ENCODE data around the gene NFE2L3.
"Not testable (repeated sequence)": the region's sequence is repeated elsewhere in the genome, so short reads cannot be mapped to it uniquely, and the experiment has no call there.

The NFE2L3 gene

DNA sequence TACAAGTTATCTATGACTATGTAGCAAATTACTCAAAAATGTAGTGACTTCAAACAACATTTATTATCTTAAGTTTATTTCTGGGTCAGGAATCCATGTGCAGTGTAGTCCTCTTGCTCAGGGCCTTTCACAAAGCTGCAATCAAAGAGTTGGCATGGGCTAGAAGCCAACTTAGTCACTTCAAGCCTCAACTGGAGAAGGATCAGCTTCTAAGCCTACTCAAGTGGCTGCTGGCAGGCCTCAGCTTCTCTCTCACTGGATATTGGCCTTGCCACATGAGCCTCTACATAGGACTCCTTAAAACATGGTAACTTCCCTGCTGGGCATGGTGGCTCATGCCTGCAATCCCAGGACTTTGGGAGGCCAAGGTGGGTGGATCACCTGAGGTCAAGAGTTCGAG lies 5.0 kb upstream of the NFE2L3 start:
- DNase-seq (ENCODE audit: low read depth in 3 of 3): no peak

DNA sequence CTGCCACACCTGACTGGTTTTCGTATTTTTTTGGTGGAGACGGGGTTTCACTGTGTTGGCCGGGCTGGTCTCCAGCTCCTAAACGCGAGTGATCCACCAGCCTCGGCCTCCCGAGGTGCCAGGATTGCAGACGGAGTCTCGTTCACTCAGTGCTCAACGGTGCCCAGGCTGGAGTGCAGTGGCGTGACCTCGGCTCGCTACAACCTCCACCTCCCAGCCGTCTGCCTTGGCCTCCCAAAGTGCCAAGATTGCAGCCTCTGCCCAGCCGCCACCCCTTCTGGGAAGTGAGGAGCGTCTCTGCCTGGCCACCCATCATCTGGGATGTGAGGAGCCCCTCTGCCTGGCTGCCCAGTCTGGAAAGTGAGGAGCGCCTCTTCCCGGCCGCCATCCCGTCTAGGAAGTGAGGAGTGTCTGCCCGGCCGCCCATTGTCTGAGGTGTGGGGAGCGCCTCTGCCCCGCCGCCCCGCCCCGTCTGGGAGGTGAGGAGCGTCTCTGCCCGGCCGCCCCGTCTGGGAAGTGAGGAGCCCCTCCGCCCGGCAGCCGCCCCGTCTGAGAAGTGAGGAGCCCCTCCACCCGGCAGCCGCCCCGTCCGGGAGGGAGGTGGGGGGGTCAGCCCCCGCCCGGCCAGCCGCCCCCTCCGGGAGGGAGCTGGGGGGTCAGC lies 4.2 kb upstream of the NFE2L3 start:
- DNase-seq (ENCODE audit: low read depth in 3 of 3): not testable (repeated sequence)

DNA sequence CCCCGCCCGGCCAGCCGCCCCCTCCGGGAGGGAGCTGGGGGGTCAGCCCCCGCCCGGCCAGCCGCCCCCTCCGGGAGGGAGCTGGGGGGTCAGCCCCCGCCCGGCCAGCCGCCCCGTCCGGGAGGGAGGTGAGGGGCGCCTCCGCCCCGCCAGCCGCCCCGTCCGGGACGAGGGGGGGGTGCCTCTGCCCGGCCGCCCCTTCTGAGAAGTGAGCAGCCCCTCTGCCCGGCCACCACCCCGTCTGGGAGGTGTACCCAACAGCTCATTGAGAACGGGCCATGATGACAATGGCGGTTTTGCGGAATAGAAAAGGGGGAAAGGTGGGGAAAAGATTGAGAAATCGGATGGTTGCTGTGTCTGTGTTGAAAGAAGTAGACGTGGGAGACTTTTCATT lies 3.7 kb upstream of the NFE2L3 start:
- DNase-seq (ENCODE audit: low read depth in 3 of 3): not testable (repeated sequence)

DNA sequence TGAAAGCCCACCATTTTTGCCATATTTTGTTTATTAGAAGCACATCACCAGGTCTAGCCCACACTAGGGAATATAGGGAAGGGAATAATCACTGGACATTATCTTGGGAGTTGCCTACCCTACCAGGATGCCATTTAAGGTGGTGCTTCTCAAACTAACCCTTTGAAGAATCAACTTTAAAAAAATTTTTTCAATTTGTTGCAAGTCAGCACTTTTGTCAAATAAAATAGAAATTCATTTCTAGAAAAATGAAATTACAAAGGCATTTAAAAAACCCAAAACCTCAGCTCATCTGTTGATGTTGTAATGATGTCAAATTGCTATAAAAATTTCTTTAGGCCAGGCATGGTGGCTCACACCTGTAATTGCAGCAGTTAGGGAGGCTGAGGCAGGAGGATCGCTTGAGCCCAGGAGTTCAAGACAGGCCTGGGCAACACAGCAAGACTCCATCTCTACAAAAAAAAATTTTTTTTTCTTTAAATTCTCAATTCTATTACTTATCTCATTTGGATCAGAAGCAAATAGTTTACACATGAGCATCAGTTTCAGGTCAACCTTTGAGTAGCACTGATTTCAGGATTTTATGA lies 2.5 kb upstream of the NFE2L3 start:
- no peak for DNase-seq (ENCODE audit: low read depth in 3 of 3)

DNA sequence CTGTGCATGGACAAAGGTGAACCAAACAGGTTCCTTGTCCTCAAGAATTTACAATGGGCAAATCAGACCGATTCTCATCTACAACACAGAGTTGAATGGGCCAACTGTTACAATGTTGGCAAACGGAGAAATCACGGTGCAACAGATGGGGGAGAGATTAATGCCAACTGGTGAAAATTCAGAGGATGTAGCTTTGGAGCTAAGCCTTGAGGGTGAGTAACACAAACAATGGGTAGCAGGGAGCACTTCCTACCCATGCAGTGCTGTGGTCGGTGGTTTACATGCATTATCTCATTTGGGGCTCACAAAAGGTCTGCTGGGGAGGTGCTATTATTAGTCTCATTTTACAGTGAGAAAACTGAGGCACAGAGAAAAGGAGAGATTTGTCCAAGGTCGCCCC lies 902 bp upstream of the NFE2L3 start:
- no peak for DNase-seq (ENCODE audit: low read depth in 3 of 3)

DNA sequence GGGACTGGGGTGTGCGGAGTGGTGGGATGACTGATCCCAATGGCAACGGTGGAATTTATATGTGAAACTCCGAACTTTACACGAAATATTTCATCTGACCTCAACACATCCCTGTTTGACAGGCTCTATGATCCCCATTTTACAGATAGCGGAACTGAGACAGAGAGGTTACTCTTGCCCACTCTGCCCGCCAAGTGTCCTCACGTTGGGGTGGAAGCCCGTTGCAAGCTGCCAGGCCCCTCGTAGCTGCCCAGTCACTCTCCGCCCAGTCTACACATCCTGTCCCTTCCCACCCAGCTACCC lies 397 bp upstream of the NFE2L3 start:
- no peak for DNase-seq (ENCODE audit: low read depth in 3 of 3)

DNA sequence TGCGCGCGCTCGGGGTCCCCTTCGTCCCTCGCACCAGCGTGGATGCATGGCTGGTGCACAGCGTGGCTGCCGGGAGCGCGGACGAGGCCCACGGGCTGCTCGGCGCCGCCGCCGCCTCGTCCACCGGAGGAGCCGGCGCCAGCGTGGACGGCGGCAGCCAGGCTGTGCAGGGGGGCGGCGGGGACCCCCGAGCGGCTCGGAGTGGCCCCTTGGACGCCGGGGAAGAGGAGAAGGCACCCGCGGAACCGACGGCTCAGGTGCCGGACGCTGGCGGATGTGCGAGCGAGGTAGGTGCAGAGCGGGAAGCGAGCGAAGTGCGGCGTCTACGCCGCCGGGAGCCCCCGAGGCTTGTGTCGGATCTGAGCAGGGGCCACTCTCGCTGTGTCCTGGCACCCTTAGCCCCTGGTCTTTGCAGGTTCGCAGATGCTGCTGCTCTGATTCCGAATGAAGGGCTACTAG lies 813 bp downstream of the NFE2L3 start:
- DNase-seq (ENCODE audit: low read depth in 3 of 3): peak in 1 of 3 experiments; percentile 36

DNA sequence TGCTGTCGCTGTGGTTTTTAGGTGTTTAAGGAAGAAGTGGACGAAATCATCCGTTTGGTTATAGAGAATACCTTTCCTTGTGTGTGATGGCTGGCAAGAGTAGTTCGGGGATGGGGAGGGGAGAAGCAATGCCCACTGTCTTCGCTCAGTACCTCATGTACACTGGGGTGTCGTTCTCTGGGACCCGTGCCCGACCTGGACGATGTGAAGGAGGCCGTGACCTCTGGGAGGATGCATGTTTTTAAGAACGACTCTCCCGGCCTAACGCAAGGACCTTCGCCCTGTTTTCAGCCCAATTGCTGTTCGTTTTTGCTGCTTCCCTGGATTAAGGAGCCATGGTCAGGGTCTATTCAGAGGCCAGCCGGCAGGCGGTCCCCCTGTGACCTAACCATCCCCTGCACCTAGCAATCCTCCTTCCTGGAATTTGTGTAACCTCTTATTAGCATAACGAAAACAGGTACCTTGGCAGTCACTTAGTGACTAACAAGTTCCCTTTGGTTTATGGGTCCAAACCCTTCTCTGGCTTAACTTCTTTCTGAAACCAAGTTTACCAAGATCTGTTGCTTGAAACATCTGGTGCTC lies 1.3 kb downstream of the NFE2L3 start:
- DNase-seq (ENCODE audit: low read depth in 3 of 3): peak in 1 of 3 experiments; percentile 28

DNA sequence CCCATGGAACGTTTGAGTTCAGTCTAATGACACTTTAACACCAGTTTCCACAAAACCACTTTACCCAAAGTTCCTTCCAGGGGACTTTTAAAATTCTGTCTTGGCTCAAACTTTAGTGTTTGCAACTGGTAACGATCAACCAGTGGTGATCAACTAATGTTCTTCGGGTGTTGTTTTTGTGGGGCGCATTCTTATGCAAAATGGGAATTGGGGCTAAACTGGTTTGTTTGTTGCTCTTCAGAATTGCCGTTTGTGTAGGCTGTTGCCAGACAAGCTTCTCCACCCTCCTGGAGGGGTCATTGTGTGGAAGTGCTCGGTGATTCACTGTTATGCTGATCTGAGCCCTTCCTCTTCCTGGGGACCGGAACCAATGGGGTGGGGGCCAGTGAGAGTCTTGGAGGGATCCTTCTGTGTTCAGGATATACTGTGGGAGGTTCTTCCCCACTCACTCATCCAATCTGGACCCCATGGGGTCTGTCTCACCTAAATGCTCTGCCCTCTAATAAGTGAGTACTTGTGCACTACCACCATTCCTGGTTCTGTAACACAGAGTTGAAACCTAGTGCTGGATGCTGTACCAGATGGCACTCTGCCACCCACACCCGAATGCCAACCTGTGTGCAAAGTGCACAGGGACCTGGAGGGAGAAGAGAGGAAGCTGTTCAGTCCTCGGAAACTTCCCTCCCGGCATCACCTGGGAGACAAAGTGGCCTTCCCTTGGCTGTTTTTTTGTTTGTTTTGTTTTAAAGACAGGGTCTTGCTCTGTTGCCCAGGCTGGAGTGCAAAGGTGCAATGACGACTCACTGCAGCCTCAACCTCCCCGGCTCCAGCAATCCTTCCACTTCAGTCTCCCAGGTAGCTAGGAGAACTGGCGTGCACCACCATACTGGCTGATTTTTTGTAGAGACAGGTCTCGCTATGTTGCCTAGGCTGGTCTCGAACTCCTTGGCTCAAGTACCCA lies 2.1 kb downstream of the NFE2L3 start:
- DNase-seq (ENCODE audit: low read depth in 3 of 3): peak in 2 of 3 experiments; percentile 8 to 26

DNA sequence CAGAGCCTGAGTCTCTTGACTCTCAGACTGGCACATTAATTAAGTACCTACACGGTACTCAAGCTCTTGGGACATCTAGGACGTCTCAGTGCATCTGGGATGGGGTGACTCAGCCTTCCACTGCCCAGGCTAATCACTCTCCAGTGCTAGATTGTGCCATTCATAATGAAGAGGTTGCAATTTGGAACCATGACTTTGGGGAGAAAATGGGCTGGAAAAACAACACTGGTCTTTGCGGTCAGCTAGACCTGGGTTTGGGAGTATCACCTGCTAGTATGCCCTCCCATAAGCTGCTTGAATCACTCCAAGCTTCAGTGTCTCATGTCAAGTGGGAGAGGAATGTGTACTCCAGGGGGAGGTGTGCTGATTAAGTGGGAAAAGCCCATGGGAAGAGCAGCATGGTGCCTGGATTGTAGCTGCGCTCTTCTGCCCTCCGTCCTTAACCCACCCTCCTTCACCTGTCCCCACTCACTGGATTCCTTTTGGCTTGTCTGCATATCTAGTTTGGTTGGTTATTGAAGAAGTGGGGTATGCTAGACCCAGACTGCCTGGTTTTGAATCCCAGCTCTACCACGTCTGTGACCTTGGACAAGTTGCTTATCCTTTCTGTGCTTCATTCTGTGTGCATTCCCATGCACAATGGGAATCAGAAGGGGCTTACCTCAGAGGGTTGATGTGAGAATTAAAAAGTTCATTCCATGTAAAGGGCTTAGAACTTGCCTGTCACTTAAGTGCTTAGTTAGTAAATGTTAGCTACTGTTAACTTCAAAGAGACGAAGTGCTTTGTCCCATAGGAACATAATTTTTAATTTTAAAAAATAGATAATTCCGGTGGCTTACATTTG lies 3.8 kb downstream of the NFE2L3 start:
- no peak for DNase-seq (ENCODE audit: low read depth in 3 of 3)

DNA sequence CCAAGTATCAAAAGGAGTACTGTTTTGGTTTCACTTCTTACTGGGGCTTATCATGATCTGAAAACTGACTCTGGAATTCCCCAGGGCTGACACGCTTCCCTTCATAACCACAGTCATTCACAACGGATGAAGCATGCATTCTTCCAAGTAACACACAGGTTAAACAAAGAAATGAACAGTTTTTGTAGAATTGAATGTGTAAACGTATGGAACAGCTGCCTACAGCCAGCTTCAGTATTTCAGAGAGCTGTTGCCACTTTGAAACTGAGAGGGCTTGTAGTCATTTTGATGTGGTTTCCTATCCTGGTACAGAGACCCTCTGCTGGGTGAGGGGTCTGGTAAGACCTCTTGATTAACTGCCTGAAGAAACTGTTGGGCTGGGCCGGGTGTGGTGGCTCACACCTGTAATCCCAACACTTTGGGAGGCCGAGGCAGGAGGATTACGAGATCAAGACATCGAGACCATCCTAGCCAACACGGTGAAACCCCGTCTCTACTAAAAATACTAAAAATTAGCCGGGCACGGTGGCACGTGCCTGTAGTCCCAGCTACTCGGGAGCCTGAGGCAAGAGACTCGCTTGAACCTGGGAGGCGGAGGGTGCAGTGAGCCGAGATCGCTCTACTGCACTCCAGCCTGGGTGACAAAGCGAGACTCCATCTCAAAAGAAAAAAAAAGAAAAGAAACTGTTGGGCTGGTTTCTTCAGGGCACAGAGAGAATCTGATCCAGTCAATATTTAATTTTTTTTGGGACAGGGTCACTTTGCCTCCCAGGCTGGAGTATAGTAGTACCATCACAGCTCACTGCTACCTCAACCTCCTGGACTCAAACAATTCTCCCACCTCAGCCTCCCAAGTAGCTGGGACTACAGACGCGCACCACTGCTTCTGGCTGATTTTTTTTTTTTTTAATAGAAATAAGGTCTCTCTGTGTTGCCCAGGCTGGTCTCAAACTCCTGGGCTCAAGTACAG lies 4.7 kb downstream of the NFE2L3 start:
- DNase-seq (ENCODE audit: low read depth in 3 of 3): peak; percentile 30 to 57 (median 54)

DNA sequence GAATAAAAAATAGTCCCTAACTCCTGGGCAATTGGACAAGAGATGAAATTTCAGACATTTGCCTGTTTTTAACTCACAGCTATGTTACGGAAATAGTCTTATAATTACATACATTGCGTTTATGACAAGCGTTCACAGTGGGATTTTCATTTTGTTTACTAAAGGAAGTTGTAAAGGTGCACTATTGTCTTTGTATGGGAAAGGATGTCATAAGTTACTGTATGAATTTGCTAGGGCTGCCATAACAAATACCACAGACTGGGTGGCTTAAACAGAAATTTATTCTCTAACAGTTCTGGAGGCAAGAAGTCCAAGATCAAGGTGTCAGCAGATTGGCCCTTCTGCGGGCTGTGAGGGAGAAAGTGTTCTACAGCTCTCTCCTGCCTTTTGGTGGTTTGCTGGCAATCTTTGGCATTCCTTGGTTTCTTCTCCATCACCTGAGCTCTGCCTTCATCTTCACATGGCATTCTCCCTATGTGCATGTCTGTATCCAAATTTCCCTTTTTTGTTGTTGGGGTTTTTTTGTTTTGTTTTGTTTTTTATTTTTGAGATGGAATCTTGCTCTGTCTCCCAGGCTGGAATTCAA lies 5.6 kb downstream of the NFE2L3 start:
- no peak for DNase-seq (ENCODE audit: low read depth in 3 of 3)

DNA sequence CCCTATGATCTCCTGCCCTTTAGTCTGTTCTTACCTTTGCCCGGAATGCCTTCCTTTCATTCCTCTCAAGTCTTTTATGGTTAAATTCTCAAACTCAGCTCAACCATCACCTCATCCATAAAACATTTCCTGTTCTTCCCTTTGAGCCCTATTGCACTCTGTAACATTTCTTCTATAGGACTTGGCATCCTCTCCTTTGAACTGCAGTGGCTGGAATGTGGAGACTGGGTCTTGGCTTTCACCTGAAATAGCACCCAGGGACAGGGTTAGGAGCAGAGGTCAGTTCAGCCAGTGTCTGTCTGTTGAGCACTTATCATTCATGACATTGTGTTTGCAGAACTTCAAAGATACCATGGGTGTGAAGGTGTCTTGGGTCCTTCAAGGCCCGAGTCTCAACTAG lies 7.2 kb downstream of the NFE2L3 start:
- DNase-seq (ENCODE audit: low read depth in 3 of 3): no peak

DNA sequence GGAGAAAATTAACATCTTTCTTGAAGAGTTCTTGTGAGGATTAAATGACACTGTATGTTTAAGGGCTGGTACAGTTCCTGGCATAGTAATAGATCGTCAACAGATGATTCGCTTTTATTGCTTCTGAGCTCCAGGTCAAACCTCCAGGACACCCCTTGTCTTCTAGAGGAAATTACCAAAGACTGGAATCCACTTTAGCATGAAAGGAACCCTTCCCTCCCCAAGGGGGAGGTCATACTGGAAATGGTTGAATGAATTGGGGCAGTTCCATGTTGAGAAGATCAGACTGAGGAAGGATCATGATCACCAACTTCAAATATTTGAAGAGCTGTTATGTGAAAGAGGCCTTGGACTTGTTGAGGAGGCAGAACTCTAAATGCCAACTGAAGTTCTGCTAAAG lies 8.9 kb downstream of the NFE2L3 start:
- DNase-seq (ENCODE audit: low read depth in 3 of 3): no peak

DNA sequence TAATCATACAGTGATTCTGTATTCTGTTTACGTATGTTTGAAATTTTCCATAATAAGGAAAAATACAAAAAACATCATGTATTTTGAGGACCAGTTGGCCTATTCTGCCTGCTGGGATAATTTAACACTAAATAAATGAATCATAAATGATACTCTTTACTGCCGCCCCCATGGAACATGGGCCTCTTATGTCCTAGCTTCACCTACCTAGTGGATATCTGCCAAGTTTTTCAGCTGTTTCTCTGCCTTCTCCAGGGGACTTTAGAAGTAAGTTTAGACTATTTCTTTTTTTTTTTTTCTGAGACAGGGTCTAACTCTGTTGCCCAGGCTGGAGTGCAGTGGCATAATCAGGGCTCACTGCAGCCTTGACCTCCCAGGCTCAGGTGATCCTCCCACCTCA lies 10.4 kb downstream of the NFE2L3 start:
- no peak for DNase-seq (ENCODE audit: low read depth in 3 of 3)

DNA sequence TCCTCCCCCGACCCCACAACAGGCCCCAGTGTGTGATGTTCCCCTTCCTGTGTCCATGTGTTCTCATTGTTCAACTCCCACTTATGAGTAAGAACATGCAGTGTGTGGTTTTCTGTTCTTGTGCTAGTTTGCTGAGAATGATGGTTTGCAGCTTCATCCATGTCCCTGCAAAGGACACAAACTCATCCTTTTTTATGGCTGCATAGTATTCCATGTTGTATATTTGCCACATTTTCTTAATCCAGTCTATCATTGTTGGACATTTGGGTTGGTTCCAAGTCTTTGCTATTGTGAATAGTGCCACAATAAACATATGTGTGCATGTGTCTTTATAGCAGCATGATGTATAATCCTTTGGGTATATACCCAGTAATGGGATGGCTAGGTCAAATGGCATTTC lies 11.8 kb downstream of the NFE2L3 start:
- not testable (repeated sequence) for DNase-seq (ENCODE audit: low read depth in 3 of 3)

DNA sequence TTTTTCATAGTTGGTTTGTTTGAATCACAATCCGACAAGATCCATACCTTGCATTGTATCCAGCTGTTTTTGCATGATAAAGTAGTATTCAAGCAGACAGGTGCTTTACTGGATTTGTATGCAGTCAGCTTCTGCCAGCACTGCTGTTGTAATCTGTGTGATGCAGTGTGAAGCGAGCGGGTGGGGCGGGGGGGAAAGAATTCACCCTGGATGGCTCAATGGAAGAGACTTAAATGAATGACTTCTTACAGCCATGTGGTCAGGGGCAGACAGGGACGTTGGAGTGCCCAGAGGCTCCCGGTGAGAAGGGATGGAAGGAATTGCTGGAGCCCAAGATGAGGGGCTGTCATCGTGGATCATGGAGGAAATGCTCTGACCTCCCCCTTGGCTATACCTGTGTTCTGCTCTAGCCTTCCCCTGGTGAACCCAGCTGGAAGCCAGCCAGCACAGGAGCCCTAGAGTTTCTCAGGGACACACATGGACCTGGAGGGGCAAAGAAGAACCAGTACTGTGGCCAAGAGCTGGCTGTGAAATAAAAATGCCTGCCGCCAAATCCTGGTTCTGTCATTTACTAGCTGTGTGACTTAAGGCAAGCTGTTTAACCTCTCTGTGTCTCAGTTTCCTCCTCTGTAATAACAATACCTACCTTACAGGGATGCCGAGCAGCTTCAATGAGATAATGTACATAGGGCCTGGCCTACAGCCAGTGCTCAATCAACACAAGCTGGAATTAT lies 14.1 kb downstream of the NFE2L3 start:
- DNase-seq (ENCODE audit: low read depth in 3 of 3): no peak

DNA sequence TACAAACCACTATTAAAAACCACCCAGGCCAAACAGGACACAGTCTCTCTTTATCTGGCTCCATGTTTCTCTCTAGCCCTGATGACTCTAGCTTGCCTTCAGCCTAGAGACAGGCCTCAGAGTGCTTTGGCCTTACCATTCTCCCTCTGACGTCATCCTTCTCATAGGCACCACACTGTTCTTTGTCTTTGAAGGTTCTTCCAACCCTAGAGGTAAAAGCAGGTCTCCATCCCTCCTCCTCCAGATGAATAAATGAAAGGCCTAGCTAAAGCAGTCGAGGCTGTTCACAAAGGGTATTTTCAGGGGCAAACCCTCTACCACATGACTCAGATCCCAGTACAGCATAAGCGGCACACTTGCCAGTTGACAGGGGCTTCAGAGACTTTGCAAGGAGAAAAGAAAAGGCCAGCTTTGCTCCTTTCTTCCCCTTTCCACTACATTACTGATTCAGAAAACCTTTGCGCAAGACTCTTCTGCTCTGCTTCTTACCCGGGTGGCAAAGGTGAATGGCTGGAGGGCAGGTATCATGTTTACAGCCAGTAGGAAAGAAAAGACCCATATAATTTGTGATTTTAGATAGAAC lies 14.8 kb downstream of the NFE2L3 start:
- DNase-seq (ENCODE audit: low read depth in 3 of 3): no peak
